GM12878 (cell line): ENCODE results near the gene FAM217B. TPM values are rescaled to one million over a fixed set of nuclear protein-coding genes. Genes with fewer than 3 reads are reported as not detected.

ENCODE experiments used
- ATAC-seq: fragments of 200-7000 bp; cut with Tn5 transposase; 3 replicates; pipeline ENCODE4 v1.9.1; 2020; ENCODE audit warnings: mild to moderate bottlenecking, moderate library complexity
- BruUV-seq: library from RNA; stranded (reverse); fragments of 400-500 nt; replicated peaks from 2 replicates; lab custom pipeline; 2021; lab: Mats Ljungman, UMichigan
- CTCF ChIA-PET: fragments of 300-600 bp; sonication (Branson Sonifier 250); formaldehyde crosslinking; extraction: SDS; loops from one replicate; lab custom pipeline; 2021; ENCODE audit warnings: inconsistent platforms; lab: Yijun Ruan, JAX
- POLR2A ChIA-PET: fragments of 350-600 bp; formaldehyde crosslinking; extraction: SDS; loops from one replicate; lab custom pipeline; 2021; ENCODE audit warnings: inconsistent platforms; lab: Charles Lee
- RAD21 ChIA-PET: fragments of 300-600 bp; sonication (Branson Sonifier 250); formaldehyde crosslinking; loops from one replicate; lab custom pipeline; 2023; ENCODE audit warnings: antibody characterized with exemption; ENCODE audit not compliant: unreplicated experiment; lab: Charles Lee
- SMC1A ChIA-PET: fragments of 300-600 bp; sonication (Branson Sonifier 250); formaldehyde crosslinking; loops from one replicate; lab custom pipeline; 2023; ENCODE audit not compliant: unreplicated experiment, uncharacterized antibody; lab: Charles Lee
- DNase-seq: peaks from one replicate; pipeline ENCODE4 v3.0.0-alpha.2; 2011; ENCODE audit warnings: low read depth, low spot score
- FAIRE-seq: peaks from 3 replicates; lab custom pipeline; 2011; peaks lifted over from hg19 to GRCh38; lab: Jason Lieb, UNC
- H2AFZ ChIP-seq: 2 replicates; pipeline ENCODE4 v1.6.0; 2011; ENCODE audit warnings: low read depth, low read length, control low read depth; ENCODE audit not compliant: control insufficient read depth
- H3K27ac ChIP-seq: 2 replicates; pipeline ENCODE4 v1.5.1; 2011; ENCODE audit warnings: control low read depth; ENCODE audit not compliant: control insufficient read depth, insufficient read depth
- H3K27me3 ChIP-seq, 2 experiments: replicated peaks in 1 of 2; 2 replicates each; pipeline versions ENCODE4 v1.6.0 to v1.6.1; 2011; ENCODE audit warnings: low read length in 1 of 2; ENCODE audit not compliant: control insufficient read depth in 2 of 2, insufficient read depth in 2 of 2
- H3K36me3 ChIP-seq, 2 experiments: 2 replicates each; pipeline ENCODE4 v1.5.1; 2011; ENCODE audit warnings: low read length in 1 of 2; ENCODE audit not compliant: control insufficient read depth in 2 of 2, insufficient read depth in 2 of 2
- H3K4me1 ChIP-seq: 2 replicates; pipeline ENCODE4 v1.6.1; 2011; ENCODE audit warnings: mild to moderate bottlenecking, low read length, moderate library complexity, mixed read lengths; ENCODE audit not compliant: control insufficient read depth, insufficient read depth
- H3K4me2 ChIP-seq: 2 replicates; pipeline ENCODE4 v1.6.0; 2011; ENCODE audit warnings: control low read depth; ENCODE audit not compliant: control insufficient read depth, insufficient read depth
- H3K4me3 ChIP-seq: fragments of 200-600 bp; sonication (generic); 2 replicates; pipeline ENCODE4 v1.5.1; 2016
- H3K79me2 ChIP-seq: 2 replicates; pipeline ENCODE4 v1.6.0; 2011; ENCODE audit warnings: low read length; ENCODE audit not compliant: control insufficient read depth, insufficient read depth
- H3K9ac ChIP-seq: 2 replicates; pipeline ENCODE4 v1.8.0; 2011; ENCODE audit warnings: low read length, control low read depth, mixed read lengths; ENCODE audit not compliant: control insufficient read depth, insufficient read depth
- H3K9me3 ChIP-seq: replicated peaks from 3 replicates; pipeline ENCODE4 v1.5.1; 2011; ENCODE audit warnings: mild to moderate bottlenecking, low read length; ENCODE audit not compliant: control insufficient read depth, insufficient read depth
- H4K20me1 ChIP-seq: 2 replicates; pipeline ENCODE4 v1.6.0; 2011; ENCODE audit not compliant: control insufficient read depth, insufficient read depth
- ASH2L ChIP-seq: fragments of 300-600, 200-600 bp; sonication (generic); IDR thresholded peaks from 2 replicates; pipeline ENCODE4 v1.6.1; 2017; ENCODE audit warnings: low read depth, mild to moderate bottlenecking, borderline replicate concordance
- CBX5 ChIP-seq: sonication (generic); IDR thresholded peaks from 2 replicates; pipeline ENCODE4 v1.6.1; 2016; ENCODE audit warnings: low read depth, moderate library complexity, mild to moderate bottlenecking, inconsistent platforms
- CHD1 ChIP-seq: IDR thresholded peaks from 2 replicates; pipeline ENCODE4 v1.6.1; 2012; ENCODE audit warnings: low read depth, low read length, improper control_type of control experiment
- CREB1 ChIP-seq: IDR thresholded peaks from 2 replicates; pipeline ENCODE4 v1.6.1; 2012; ENCODE audit warnings: low read depth, mild to moderate bottlenecking, inconsistent platforms
- CREM ChIP-seq: IDR thresholded peaks from 2 replicates; pipeline ENCODE4 v1.6.1; 2014; ENCODE audit warnings: antibody characterized with exemption, low read depth
- GATAD2B ChIP-seq: fragments of 450-650 bp; conservative IDR thresholded peaks from 2 replicates; pipeline ENCODE4 v1.6.1; 2017; ENCODE audit warnings: low read depth, mild to moderate bottlenecking, moderate library complexity
- HDAC2 ChIP-seq: fragments of 200-600 bp; sonication (generic); IDR thresholded peaks from 2 replicates; pipeline ENCODE4 v1.6.1; 2017
- IKZF1 ChIP-seq: fragments of 450-650 bp; conservative IDR thresholded peaks from 2 replicates; pipeline ENCODE4 v1.6.1; 2017; ENCODE audit warnings: antibody characterized with exemption, mild to moderate bottlenecking
- KDM1A ChIP-seq: fragments of 200-600 bp; sonication (generic); IDR thresholded peaks from 2 replicates; pipeline ENCODE4 v1.6.1; 2016; ENCODE audit warnings: borderline replicate concordance
- MTA2 ChIP-seq: fragments of 450-650 bp; IDR thresholded peaks from 2 replicates; pipeline ENCODE4 v1.6.1; 2016; ENCODE audit warnings: low read depth, mild to moderate bottlenecking, moderate library complexity
- NR2C1 ChIP-seq: fragments of 450-650 bp; IDR thresholded peaks from 2 replicates; pipeline ENCODE4 v1.6.1; 2017; ENCODE audit warnings: antibody characterized with exemption, mild to moderate bottlenecking, moderate library complexity
- RELA ChIP-seq: fragments of 450-650 bp; IDR thresholded peaks from 2 replicates; pipeline ENCODE4 v1.8.0; 2014; ENCODE audit warnings: borderline replicate concordance; ENCODE audit not compliant: partially characterized antibody
- SMARCA5 ChIP-seq: fragments of 450-650 bp; IDR thresholded peaks from 2 replicates; pipeline ENCODE4 v1.6.1; 2017; ENCODE audit warnings: mild to moderate bottlenecking
- SREBF2 ChIP-seq: IDR thresholded peaks from 2 replicates; pipeline ENCODE4 v1.6.1; 2012; ENCODE audit warnings: mild to moderate bottlenecking, low read length
- TARDBP ChIP-seq: IDR thresholded peaks from 2 replicates; pipeline ENCODE4 v1.6.1; 2016; ENCODE audit warnings: borderline replicate concordance
- YBX1 ChIP-seq: fragments of 450-650 bp; IDR thresholded peaks from 2 replicates; pipeline ENCODE4 v1.6.1; 2016; ENCODE audit warnings: antibody characterized with exemption
- ZNF217 ChIP-seq: fragments of 450-650 bp; IDR thresholded peaks from 2 replicates; pipeline ENCODE4 v1.6.1; 2017; ENCODE audit warnings: antibody characterized with exemption, mild to moderate bottlenecking
- ZNF24 ChIP-seq: fragments of 450-650 bp; IDR thresholded peaks from 2 replicates; pipeline ENCODE4 v1.6.1; 2017; ENCODE audit warnings: antibody characterized with exemption, mild to moderate bottlenecking
- ZNF384 ChIP-seq: IDR thresholded peaks from 2 replicates; pipeline ENCODE4 v1.6.1; 2012; ENCODE audit warnings: low read depth, mild to moderate bottlenecking, low read length, improper control_type of control experiment, borderline replicate concordance
- WGBS: methylation state at CpG from one replicate; pipeline ENCODE4 v1.1.6; 2016; ENCODE audit warnings: low lambda C conversion rate; ENCODE audit not compliant: insufficient replicate concordance, insufficient coverage; ENCODE audit errors: missing lambda C conversion rate; 5-methylcytosine and 5-hydroxymethylcytosine counted together
- in situ Hi-C: fragments of 300-500 bp; cut with MboI; formaldehyde crosslinking; loops from 9 replicates; pipeline ENCODE4 v1.14.3; 2018; ENCODE audit warnings: mixed read lengths
- intact Hi-C: fragments of 100-400 bp; cut with micrococcal nuclease; formaldehyde crosslinking; loops from one replicate; pipeline ENCODE4 v1.14.2; 2022; ENCODE audit not compliant: unreplicated experiment
- polyA plus RNA-seq, 11 experiments: library from polyadenylated mRNA; depleted of rRNA in 4 of 11; unstranded in 6 of 11; stranded (reverse) in 5 of 11; fragments of >200 nt; fragmentation: Nextera tagmentation in 4 of 11; fragmentation: Illumina TruSeq in 1 of 11; extraction: Ambion mirVana in 4 of 11; extraction: Trizol in 1 of 11; gene quantifications; 1 replicate in 1 of 11; 2 replicates in 10 of 11; pipeline versions ENCODE4 v1.2.1 to v1.2.3, GENCODE V29; 2011 to 2016; ENCODE audit warnings: inconsistent platforms in 2 of 11, missing spikeins in 2 of 11, low read depth in 1 of 11
- total RNA-seq, 4 experiments: library from RNA; depleted of rRNA in 3 of 4; stranded (reverse); fragments of >200 nt in 3 of 4; fragmentation: Illumina TruSeq in 1 of 4; extraction: Trizol in 1 of 4; gene quantifications; 2 replicates each; pipeline versions ENCODE4 v1.2.1 to v1.2.3, GENCODE V29; 2013 to 2021
- TF ChIP-seq, protein P1 (sequence below): fragments of 450-650 bp; IDR thresholded peaks from 2 replicates; pipeline ENCODE4 v1.6.1; 2017; ENCODE audit warnings: low read depth, mild to moderate bottlenecking, moderate library complexity
- TF ChIP-seq, protein P2 (sequence below): fragments of 450-650 bp; IDR thresholded peaks from 2 replicates; pipeline ENCODE4 v1.6.1; 2017; ENCODE audit warnings: borderline replicate concordance
- TF ChIP-seq, protein P3 (sequence below): fragments of 150-350 bp; IDR thresholded peaks from 2 replicates; pipeline ENCODE4 v1.6.1; 2014; ENCODE audit warnings: mild to moderate bottlenecking, low read depth, low read length

Gene FAM217B
- total and polyA plus RNA-seq, 10 of the 15 experiments (the other 5 are each of a cell fraction or from before 2014, with no cell fraction given): 6.3 to 18.3 (median 10.6) TPM

DNA sequence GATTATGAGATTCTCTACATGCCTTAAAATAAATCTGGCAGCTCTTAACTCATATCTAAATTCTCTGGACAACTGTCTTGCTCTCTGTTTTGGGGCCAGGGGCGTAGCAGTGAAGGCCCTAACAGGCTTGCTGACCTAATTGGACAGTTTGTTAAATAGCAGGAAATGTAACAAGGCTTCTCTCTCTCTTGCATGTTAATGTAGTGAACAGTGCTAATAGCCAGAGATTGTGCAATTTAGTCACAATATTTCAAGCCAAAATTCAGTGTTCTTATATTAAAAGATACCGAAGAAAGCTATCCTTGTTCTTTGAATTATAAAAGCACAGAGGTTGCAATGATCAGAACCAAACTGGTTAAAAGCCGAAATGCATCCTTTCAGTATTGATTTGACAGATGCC, 3.0 kb upstream of the FAM217B start (continued):
- TF ChIP-seq ZNF384: no peak
- no peak for TF ChIP-seq GATAD2B
- TF ChIP-seq ASH2L: no peak

DNA sequence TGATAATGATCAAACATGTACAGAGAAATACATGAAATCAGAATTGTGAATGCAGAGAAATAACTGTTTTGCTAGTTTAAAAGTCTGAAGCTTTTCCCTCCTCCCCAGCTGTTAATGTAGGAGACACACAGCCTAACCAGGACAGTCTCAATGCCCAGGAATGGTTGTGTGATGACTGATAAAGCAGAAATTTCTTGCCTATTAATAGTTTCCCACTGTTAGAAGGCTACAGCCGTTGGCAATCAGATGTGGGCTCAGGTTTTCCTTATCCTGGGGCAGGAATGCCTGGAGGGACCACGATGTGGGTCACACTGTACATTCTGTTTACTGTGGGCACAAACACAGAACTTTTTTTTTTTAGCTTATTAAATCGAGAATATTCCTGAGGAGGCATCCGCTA, 2.0 kb upstream of the FAM217B start:
- intact Hi-C loops: no loop called here

More for the DNA sequence above, 2.0 kb upstream of the FAM217B start:
- FAIRE-seq (no peak), ATAC-seq (no peak), DNase-seq (no peak)
- Histone ChIP-seq H4K20me1 (no peaks in the 10 kb centered on the region), H3K4me2 (peak overlapping the region; percentile 81), H3K4me3 (peak overlapping the region; percentile 99; the same call in 1 of the 2 replicates), H3K9me3 (no peaks in the 10 kb centered on the region), H2AFZ (no peak overlapping the region), H3K36me3 (no peaks in the 10 kb centered on the region; a peak in 1 of 4 replicates), H3K79me2 (peaks cover 14% of the 10 kb centered on the region), H3K27me3 (no peaks in the 10 kb centered on the region), H3K4me1 (peaks cover 10% of the 10 kb centered on the region), H3K9ac (no peak overlapping the region; the same call in 1 of the 2 replicates), H3K27ac (no peak overlapping the region)
- in situ Hi-C loops: no loop called here
- TF ChIP-seq ZNF217 (no peak), RELA (no peak), HDAC2 (no peak), CREM (no peak), SREBF2 (no peak), SMARCA5 (no peak), NR2C1 (no peak), CHD1 (no peak), KDM1A (no peak), CREB1 (no peak), ZNF24 (no peak), CBX5 (no peak), YBX1 (no peak), MTA2 (no peak), TARDBP (no peak), IKZF1 (no peak)
- TF ChIP-seq, protein P1, sequence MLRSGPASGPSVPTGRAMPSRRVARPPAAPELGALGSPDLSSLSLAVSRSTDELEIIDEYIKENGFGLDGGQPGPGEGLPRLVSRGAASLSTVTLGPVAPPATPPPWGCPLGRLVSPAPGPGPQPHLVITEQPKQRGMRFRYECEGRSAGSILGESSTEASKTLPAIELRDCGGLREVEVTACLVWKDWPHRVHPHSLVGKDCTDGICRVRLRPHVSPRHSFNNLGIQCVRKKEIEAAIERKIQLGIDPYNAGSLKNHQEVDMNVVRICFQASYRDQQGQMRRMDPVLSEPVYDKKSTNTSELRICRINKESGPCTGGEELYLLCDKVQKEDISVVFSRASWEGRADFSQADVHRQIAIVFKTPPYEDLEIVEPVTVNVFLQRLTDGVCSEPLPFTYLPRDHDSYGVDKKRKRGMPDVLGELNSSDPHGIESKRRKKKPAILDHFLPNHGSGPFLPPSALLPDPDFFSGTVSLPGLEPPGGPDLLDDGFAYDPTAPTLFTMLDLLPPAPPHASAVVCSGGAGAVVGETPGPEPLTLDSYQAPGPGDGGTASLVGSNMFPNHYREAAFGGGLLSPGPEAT: no peak
- TF ChIP-seq, protein P2, sequence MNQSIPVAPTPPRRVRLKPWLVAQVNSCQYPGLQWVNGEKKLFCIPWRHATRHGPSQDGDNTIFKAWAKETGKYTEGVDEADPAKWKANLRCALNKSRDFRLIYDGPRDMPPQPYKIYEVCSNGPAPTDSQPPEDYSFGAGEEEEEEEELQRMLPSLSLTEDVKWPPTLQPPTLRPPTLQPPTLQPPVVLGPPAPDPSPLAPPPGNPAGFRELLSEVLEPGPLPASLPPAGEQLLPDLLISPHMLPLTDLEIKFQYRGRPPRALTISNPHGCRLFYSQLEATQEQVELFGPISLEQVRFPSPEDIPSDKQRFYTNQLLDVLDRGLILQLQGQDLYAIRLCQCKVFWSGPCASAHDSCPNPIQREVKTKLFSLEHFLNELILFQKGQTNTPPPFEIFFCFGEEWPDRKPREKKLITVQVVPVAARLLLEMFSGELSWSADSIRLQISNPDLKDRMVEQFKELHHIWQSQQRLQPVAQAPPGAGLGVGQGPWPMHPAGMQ: no peak
- TF ChIP-seq, protein P3, sequence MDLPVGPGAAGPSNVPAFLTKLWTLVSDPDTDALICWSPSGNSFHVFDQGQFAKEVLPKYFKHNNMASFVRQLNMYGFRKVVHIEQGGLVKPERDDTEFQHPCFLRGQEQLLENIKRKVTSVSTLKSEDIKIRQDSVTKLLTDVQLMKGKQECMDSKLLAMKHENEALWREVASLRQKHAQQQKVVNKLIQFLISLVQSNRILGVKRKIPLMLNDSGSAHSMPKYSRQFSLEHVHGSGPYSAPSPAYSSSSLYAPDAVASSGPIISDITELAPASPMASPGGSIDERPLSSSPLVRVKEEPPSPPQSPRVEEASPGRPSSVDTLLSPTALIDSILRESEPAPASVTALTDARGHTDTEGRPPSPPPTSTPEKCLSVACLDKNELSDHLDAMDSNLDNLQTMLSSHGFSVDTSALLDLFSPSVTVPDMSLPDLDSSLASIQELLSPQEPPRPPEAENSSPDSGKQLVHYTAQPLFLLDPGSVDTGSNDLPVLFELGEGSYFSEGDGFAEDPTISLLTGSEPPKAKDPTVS: no peak
- BruUV-seq: no TSS peak
- ChIA-PET POLR2A (no interaction called here), SMC1A (interaction anchor here (0.9 to 1.4 kb wide), 2 partner anchors 11 to 12 kb away, joined by 3 read pairs; no protein-coding TSS in a partner anchor), CTCF (interaction anchor here (1.7 to 9.5 kb wide), 2 partner anchors 12 to 14 kb away, joined by 4 to 173 read pairs; no protein-coding TSS in a partner anchor), RAD21 (interaction anchor here (1.8 kb wide), 1 partner anchor 10 kb away, joined by 4 read pairs; no protein-coding TSS in a partner anchor)
- 92% methylated on average over 4 of the region's 4 CpGs for WGBS
